GM12801 (cell line): Measurements from ENCODE around the gene CBLL2.

Experiments used
- CTCF ChIP-seq: IDR thresholded peaks from one replicate; pipeline ENCODE4 v1.5.1; 2011; ENCODE audit warnings: control low read depth; ENCODE audit not compliant: insufficient read length; ENCODE audit errors: extremely low read depth

Gene CBLL2

DNA sequence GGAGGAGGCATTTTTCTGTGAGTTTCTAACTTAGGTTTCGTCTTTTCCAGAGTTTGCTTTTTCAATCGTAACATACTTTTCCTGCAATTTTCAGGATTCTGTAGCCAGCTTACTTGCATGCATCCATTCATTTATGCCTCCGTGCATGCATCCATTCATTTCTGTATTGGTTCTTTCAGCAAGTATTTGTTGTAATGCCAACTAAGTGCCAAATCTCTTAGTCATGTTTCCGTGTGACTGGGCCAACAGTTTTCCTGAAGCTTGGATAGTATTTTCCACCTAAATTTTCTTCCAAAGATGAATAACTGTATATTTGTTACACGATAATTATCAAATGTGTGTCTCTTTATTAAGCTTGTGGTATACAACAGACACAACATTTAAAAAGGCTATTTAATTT, 41.5 kb downstream of the CBLL2 start:
- TF ChIP-seq CTCF: no peak

- TF ChIP-seq CTCF: no peak
Observed at GRCh38 chrX:22314692-22315091, 42.0 kb downstream of the CBLL2 start.

DNA sequence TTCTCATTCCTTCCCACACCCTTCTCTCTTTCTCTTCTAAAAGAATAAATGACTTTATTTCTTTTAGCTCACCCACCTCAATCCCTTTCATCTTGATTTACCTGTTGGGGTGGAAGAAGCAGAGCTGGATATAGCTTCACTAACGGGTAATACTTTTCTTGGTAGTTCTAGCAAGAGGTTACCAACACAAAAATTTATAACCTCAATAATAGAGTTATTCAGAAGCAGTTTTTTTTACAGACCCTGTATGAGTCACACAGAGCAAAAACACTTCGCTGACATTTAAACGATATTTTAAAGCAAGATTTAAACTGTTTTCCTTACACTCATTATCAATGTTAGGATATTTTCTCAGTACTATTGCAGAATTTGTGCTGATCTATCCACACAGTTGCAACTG, 42.4 kb downstream of the CBLL2 start:
- TF ChIP-seq CTCF: no peak

- no peak for TF ChIP-seq CTCF
Observed at GRCh38 chrX:22320236-22320873, 47.6 kb downstream of the CBLL2 start.

GRCh38 chrX:22323541-22323940, 50.8 kb downstream of the CBLL2 start:
- no peak for TF ChIP-seq CTCF
